GM21717 (cell line): ENCODE results near the gene PSMB5.

ENCODE experiments used
- ATAC-seq: cut with Tn5 transposase; IDR thresholded peaks from one replicate; pipeline ENCODE4 v1.9.1; 2021; ENCODE audit warnings: mild to moderate bottlenecking, moderate library complexity; ENCODE audit not compliant: unreplicated experiment

The PSMB5 gene

GRCh38 chr14:23034498-23035302 is at the start of gene PSMB5:
PSMB5 (minus strand) TSS chr14:23034900; CDS start chr14:23034881, 19 bp downstream.
- peak; percentile 90 for ATAC-seq

- ATAC-seq, result no peak
Observed at GRCh38 chr14:23080474-23080873, 45.8 kb upstream of the PSMB5 start.

- no peak for ATAC-seq
Observed at GRCh38 chr14:23079716-23080115, 45.0 kb upstream of the PSMB5 start.

DNA sequence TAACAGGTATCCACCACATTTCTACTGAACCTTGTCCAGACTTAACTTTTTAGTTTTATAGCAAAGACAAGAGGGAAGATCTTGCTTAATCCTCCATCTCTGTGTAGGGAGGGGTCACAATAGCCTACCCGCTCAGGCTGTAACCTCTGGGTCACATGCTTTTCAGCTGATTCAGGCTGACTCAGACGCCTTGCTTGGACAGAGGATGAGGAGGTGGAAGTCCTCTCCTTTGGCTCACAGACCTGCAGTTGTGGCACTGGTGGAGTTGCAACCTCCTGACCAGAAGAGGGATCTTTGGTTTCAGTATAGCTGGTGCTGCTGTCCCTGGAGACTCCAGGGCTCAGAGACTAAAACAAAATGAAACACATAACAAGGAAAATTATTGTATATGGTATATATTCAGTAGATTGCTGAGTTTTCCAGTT is 44.0 kb upstream of the PSMB5 start:
- no peak for ATAC-seq

- ATAC-seq, result no peak
Observed at GRCh38 chr14:23077962-23078361, 43.3 kb upstream of the PSMB5 start.

- no peak for ATAC-seq
Observed at GRCh38 chr14:23076785-23077408, 42.2 kb upstream of the PSMB5 start.

- ATAC-seq, result no peak
Observed at GRCh38 chr14:23074906-23075305, 40.2 kb upstream of the PSMB5 start.

DNA sequence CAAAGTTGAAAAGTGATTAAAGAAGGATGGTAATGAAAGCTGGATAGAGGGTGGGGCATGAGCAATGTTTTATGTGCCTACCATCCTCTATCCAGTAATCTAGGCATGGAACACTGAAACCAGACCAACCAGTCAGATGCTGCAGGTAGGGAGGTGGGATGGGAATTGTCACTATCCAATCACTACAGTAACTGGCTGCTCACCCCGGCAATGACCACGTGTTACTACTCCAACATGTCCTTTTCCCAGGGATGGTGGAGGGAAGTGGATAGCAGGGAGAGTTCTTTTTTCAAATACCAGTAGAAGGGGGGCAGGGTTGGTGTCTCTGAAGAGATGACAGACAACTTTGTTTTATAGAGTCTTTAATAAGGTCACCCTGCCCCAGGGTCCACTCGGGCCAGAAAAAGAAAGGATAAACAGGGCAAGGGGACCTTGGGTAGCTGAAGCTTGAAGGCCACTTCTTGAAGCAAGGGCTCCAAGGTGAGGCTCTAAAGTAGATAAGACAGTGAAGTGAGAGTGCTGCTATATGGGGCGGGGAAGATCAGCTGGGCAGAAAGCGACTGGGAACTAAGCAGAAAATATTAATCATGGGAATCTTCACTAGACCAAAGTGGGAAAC is 37.3 kb upstream of the PSMB5 start:
- ATAC-seq, result peak; percentile 8

- ATAC-seq, result peak; percentile 67
Observed at GRCh38 chr14:23071244-23071920, 36.7 kb upstream of the PSMB5 start.

DNA sequence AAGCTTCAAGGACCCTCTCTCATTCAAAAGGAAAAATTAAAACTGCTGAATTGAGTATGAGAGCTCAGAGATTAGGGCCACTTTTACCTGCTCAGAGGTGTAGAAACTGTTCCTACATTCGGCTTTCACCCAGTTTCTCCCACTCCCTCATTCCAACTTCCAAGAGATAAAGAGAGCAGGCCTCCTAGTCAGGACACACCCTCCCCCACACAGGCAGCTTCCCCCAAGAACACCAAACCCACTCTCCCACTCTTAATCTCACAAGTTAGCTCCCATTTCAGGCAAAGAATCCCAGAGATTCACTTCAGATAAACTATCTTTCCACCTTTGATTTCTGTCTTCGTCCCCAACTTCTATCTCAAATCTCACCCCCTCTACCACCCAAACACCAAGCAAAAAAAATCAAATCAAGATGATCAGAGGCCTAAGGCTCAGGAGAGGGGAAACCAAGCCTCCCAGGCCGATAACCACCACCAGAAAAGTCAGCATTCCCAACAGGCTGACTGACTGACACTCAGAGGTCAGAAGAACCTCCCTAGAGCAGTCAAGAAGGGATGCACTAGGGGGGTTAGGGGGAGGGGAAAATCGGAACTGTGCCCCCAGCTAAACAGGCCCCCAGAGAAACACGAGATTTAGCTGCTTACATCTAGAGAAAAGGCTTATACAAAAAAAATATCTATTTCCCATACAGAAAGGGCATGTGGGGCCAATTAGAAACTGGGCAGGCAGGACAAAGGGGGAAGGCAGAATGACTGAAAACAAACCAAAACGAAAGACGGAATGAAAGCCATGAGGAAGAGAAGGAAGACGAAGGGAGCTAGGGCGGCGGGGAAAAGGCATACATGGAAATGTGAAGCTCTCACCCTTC is 35.8 kb upstream of the PSMB5 start:
- no peak for ATAC-seq

GRCh38 chr14:23069413-23069806 is 34.7 kb upstream of the PSMB5 start:
- no peak for ATAC-seq

DNA sequence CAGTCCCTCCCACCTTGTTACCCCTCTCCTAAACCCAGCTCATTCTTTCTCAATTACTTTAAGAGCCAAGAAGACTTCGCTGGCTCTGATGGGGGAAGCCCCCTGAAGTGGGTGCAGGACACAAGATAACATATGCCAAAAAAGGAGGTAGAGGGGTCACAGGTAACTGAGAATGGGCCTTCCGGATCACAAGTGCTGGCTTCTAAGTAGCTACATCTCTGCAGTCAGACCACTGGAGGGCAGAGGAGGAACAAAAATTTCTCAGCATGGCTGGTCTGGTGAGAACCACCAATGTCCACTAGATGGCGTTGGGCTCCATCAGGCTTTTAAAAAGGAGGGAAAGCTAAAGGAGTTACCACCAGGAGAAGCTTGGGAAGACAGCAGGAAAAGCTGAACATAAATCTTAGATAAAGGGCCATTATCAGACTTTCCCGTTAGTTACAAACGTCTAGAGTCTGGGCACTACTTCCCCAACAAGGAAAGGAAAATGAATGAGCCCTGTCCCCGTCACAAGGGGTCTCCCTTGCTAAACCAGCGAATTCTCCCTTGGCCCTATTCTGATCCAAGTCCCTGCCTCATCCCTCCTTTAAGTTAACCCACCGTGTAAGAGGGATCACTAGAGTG is 34.2 kb upstream of the PSMB5 start:
- peak; percentile 57 for ATAC-seq

DNA sequence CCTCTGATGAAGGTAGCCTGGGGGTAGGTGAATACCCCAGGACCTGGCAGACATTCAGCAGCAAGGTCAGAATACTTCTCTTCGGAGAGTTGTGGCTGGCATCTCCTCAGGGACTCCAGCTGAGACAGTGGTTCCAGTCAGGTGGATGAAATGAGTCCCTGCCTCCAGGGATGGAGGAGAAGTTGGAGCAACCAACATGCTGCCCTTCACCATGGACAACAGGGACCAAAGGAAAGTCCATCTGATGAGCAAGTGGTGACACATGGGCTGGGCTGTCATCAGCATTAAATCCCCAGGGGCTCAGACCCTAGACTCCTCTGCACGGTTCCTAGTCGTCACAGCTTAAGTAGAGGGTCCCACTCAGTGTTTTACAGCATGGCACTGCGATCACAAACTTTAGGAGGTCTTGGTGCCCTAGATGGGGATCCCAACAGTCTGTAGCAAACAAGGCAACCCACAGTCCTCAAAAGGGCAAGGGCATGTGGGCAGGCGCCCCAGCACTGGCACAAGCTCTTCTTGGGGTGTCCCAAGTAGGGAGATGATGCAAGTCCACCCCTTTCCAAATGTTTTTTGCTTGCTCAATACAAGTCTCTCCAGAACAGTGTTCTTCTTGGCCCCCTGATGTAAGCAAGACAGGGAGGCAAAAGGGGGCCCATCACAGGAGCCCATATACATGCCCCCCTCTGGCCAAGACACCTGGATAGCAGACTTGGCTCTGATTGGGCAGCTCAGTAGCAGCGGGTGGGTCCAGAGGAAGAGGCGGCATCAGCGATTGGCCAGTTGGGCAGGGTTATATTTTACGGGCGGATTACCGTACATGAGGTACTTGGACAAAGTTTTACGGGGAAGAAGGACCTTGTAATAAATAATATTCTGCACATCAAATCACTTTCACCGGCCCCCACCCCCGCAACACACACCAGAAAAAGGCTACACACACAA is 33.4 kb upstream of the PSMB5 start:
- no peak for ATAC-seq

GRCh38 chr14:23066855-23067744 is 32.4 kb upstream of the PSMB5 start:
- no peak for ATAC-seq

- no peak for ATAC-seq
Observed at GRCh38 chr14:23066368-23066767, 31.7 kb upstream of the PSMB5 start.

GRCh38 chr14:23063601-23064000 is 28.9 kb upstream of the PSMB5 start:
- ATAC-seq, result no peak

GRCh38 chr14:23062002-23062401 is 27.3 kb upstream of the PSMB5 start:
- ATAC-seq, result no peak
